ENCODE measurements around the gene KIR3DL1. TPM values are rescaled to one million over a fixed set of nuclear protein-coding genes. Genes with fewer than 3 reads are reported as not detected.
"Not testable (repeated sequence)": the region's sequence is repeated elsewhere in the genome, so short reads cannot be mapped to it uniquely, and the experiment has no call there.

Gene KIR3DL1
- total RNA-seq, 2 experiments from 2014 or later, result not detected

DNA sequence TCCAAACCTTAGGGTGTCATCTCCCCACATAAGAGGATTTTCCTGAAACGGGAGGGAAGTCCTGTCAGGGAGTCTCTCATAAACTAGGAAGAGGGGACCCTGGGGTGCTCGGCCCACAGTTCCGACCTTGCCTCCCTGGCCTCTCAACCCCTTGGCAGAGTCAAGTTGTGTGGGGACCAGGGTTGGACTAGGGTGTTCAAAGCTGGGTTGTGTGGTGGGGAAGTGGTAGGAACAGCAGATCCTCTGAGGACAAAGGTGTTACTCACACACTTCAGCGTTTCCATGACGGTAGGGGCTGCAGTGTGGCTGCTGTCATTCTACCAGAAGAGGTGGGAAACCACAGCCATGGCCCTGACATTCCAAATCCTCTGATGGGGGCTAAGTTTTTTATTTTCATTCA lies 18.9 kb downstream of the KIR3DL1 start:
- POLR2A ChIA-PET; DNase-seq; H3K27ac Mint-ChIP-seq; H3K4me3 Mint-ChIP-seq; H3K4me1 Mint-ChIP-seq; CTCF ChIA-PET; H3K27me3 Mint-ChIP-seq; H3K36me3 Mint-ChIP-seq (ENCODE audit: low read depth); H3K9me3 Mint-ChIP-seq: not testable (repeated sequence)

DNA sequence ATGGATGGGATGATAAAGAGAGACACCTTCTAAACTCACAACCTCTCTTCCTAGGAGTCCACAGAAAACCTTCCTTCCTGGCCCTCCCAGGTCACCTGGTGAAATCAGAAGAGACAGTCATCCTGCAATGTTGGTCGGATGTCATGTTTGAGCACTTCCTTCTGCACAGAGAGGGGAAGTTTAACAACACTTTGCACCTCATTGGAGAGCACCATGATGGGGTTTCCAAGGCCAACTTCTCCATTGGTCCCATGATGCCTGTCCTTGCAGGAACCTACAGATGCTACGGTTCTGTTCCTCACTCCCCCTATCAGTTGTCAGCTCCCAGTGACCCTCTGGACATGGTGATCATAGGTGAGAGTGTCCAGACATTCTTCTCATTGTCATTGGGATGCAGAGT lies 21.3 kb downstream of the KIR3DL1 start:
- H3K27ac Mint-ChIP-seq; H3K4me3 Mint-ChIP-seq; H3K36me3 Mint-ChIP-seq (ENCODE audit: low read depth); H3K27me3 Mint-ChIP-seq; DNase-seq; CTCF ChIA-PET; H3K9me3 Mint-ChIP-seq; H3K4me1 Mint-ChIP-seq; POLR2A ChIA-PET: not testable (repeated sequence)

DNA sequence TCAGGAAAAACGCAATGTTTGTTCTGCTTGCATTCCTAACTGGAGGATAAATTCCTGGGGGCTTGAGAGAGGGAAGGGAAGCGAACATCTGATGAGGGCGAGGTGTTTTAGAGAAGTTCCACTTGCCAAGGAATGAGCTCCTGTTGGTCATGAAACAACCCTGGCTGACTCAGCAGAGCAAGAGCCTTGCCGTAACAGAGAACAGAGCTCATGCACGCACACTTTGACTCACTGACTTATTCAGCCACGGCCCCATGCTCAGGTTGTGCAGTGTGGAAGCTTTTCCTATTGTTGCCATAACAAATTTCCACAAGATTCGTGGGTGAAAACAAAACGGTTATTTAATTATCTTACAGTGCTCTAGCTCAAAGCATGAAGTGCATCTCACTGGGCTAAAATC lies 26.9 kb downstream of the KIR3DL1 start:
- H3K4me3 Mint-ChIP-seq; H3K27me3 Mint-ChIP-seq; CTCF ChIA-PET; H3K4me1 Mint-ChIP-seq; DNase-seq; H3K36me3 Mint-ChIP-seq (ENCODE audit: low read depth); H3K27ac Mint-ChIP-seq; H3K9me3 Mint-ChIP-seq; POLR2A ChIA-PET: not testable (repeated sequence)

DNA sequence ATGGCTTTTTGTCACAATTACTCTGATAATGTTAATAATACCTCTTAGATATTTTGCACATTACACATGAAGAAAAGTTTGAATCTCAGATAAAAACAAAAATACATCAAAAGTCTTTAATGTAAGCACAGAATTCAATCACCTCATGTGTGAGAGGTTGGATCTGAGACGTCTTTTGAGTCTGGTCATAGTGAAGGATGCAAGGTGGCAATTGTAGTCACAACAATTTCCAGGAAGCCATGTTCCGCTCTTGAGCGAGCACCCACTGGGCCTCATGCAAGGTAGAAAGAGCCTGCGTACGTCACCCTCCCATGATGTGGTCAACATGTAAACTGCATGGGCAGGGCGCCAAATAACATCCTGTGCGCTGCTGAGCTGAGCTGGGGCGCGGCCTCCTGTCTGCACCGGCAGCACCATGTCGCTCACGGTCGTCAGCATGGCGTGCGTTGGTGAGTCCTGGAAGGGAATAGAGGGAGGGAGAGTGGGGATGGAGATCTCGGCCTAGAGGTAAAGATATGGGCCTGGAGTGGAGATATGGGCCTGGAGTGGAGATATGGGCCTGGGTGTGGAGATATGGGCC lies 33.9 kb downstream of the KIR3DL1 start, which contains the start of gene KIR3DL2:
KIR3DL2 (plus strand) TSS at position 383 of the 580 bp plus-strand sequence; CDS start at position 416, 33 bp downstream.
- POLR2A ChIA-PET; H3K36me3 Mint-ChIP-seq (ENCODE audit: low read depth); H3K4me3 Mint-ChIP-seq; DNase-seq; H3K27me3 Mint-ChIP-seq; H3K9me3 Mint-ChIP-seq; H3K4me1 Mint-ChIP-seq; CTCF ChIA-PET: not testable (repeated sequence)
- peak within 1 kb of the TSS; percentile 55 for H3K27ac Mint-ChIP-seq

DNA sequence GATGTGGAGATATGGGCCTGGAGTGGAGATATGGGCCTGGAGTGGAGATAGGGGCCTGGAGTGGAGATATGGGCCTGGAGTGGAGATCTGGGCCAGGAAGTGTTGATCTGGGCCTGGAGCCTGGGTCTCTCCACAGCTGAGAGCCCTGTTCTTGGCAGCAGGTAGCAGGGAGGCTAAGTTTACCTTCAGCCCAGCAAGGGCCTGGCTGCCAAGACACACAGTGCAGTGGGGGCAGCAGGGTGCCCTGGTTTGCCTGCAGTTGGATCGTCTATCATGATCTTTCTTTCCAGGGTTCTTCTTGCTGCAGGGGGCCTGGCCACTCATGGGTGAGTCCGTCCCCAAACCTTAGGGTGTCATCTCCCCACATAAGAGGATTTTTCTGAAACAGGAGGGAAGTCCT lies 34.7 kb downstream of the KIR3DL1 start:
- Mint-ChIP-seq H3K27me3 (no peaks in the 10 kb centered on the region), H3K27ac (no peak overlapping the region), H3K9me3 (no peaks in the 10 kb centered on the region), H3K36me3 (ENCODE audit: low read depth) (no peaks in the 10 kb centered on the region), H3K4me1 (no peaks in the 10 kb centered on the region), H3K4me3 (no peak overlapping the region)
- CTCF ChIA-PET, result no interaction called here
- no peak for DNase-seq
- POLR2A ChIA-PET, result no interaction called here

DNA sequence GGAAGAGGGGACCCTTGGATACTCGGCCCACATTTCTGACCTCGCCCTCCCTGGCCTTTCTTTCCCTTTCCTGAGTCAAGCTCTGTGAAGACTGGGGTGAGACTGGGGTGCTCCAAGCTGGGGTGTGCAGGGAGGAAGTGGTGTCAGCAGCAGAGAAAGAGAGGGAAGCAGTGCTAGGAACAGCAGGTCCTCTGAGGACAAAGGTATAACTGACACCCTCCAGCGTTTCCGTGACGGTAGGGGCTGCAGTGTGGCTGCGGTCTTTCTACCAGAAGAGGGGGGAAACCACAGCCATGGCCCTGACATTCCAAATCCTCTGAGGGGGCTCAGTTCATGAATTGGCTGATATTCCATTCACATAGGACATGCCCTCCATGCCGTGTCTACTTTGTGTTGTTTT lies 35.1 kb downstream of the KIR3DL1 start:
- CTCF ChIA-PET, result no interaction called here
- H3K4me1 Mint-ChIP-seq, result no peaks in the 10 kb centered on the region
- no peaks in the 10 kb centered on the region for H3K27me3 Mint-ChIP-seq
- H3K9me3 Mint-ChIP-seq, result no peaks in the 10 kb centered on the region
- POLR2A ChIA-PET, result no interaction called here
- H3K4me3 Mint-ChIP-seq, result no peak overlapping the region
- no peak for DNase-seq
- H3K27ac Mint-ChIP-seq, result no peak overlapping the region
- H3K36me3 Mint-ChIP-seq (ENCODE audit: low read depth), result no peaks in the 10 kb centered on the region

DNA sequence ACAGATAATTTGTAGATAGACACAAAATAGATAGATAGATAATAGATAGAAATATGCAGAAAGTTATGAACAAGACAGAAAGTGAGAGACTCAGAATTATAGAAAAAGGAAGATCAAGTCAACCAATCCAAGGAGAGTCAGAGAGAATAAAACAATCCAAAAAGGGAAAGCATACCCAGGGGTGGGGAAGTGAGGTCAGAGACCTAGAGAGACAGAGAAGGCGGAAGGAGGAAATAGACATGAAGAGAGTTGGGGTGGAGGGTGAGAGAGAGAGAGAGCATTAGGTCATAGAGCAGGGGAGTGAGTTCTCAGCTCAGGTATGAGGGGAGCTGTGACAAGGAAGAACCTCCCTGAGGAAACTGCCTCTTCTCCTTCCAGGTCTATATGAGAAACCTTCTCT lies 39.0 kb downstream of the KIR3DL1 start:
- CTCF ChIA-PET; H3K9me3 Mint-ChIP-seq; POLR2A ChIA-PET; H3K36me3 Mint-ChIP-seq (ENCODE audit: low read depth); H3K27ac Mint-ChIP-seq; H3K4me3 Mint-ChIP-seq; H3K27me3 Mint-ChIP-seq; DNase-seq; H3K4me1 Mint-ChIP-seq: not testable (repeated sequence)

DNA sequence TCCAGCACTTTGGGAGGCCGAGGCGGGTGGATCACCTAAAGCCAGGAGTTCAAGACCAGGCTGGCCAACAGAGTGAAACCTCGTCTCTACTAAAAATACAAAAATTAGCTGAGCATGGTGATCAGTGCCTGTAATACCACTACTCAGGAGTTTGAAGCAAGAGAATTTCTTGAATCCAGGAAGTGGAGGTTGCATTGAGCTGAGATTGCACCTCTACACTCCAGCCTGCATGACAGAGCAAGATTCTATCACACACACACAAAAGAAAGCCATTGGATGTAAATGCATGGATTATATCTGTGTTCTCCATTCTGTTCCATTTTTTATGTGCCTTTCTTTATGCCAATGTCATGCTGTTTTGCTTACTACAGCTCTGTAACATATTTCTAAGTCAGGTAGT lies 42.2 kb downstream of the KIR3DL1 start:
- H3K27ac Mint-ChIP-seq; H3K27me3 Mint-ChIP-seq; DNase-seq; H3K4me3 Mint-ChIP-seq; H3K9me3 Mint-ChIP-seq; POLR2A ChIA-PET; CTCF ChIA-PET; H3K36me3 Mint-ChIP-seq (ENCODE audit: low read depth); H3K4me1 Mint-ChIP-seq: not testable (repeated sequence)

DNA sequence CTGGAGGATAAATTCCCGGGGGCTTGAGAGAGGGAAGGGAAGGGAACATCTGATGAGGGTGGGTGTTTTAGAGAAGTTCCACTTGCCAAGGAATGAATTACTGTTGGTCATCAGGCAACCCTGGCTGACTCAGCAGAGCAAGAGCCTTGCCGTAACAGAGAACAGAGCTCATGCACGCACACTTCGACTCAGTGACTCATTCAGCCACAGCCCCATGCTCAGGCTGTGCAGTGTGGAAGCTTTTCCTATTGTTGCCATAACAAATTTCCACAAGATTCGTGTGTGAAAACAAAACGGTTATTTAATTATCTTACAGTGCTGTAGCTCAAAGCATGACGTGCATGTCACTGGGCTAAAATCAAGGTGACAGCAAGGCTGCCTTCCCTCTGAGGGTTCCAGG lies 43.2 kb downstream of the KIR3DL1 start:
- CTCF ChIA-PET, result not testable (repeated sequence)

DNA sequence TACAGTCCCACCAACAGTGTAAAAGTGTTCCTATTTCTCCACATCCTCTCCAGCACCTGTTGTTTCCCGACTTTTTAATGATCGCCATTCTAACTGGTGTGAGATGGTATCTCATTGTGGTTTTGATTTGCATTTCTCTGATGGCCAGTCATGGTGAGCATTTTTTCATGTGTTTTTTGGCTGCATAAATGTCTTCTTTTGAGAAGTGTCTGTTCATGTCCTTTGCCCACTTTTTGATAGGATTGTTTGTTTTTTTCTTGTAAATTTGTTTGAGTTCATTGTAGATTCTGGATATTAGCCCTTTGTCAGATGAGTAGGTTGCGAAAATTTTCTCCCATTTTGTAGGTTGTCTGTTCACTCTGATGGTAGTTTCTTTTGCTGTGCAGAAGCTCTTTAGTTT lies 47.2 kb downstream of the KIR3DL1 start:
- POLR2A ChIA-PET, H3K9me3 Mint-ChIP-seq: not testable (repeated sequence)

More for the DNA sequence above, 43.2 kb downstream of the KIR3DL1 start:
- H3K36me3 Mint-ChIP-seq (ENCODE audit: low read depth); H3K4me3 Mint-ChIP-seq; POLR2A ChIA-PET; DNase-seq; H3K9me3 Mint-ChIP-seq; H3K27ac Mint-ChIP-seq; H3K4me1 Mint-ChIP-seq; H3K27me3 Mint-ChIP-seq: not testable (repeated sequence)

DNA sequence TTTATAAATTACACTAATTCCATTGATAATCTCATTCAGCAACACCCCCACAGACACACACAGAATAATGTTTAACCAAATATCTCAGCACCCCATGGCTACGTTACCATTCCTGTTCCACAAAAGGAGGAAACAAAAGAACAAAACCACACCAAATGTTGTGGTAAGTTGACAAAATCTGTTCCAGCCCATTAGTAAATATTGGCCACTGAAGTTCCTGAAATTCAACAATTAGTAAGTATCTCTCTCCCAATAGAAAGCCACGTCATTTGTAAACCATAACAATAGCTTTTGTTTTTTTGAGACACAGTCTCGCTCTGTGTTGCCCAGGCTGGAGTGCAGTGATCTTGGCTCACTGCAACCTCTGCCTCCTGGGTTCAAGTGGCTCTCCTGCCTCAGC lies 55.4 kb downstream of the KIR3DL1 start:
- H3K9me3 Mint-ChIP-seq, result no peaks in the 10 kb centered on the region
- H3K36me3 Mint-ChIP-seq (ENCODE audit: low read depth), result no peaks in the 10 kb centered on the region
- H3K4me1 Mint-ChIP-seq, result peaks cover 6% of the 10 kb centered on the region
- H3K27me3 Mint-ChIP-seq, result peaks cover 15% of the 10 kb centered on the region
- ChIA-PET CTCF (interaction anchor here (2.1 kb wide), 1 partner anchor 10 kb away, joined by 8 read pairs; no protein-coding TSS in a partner anchor), POLR2A (no interaction called here)
- H3K27ac Mint-ChIP-seq, result no peak overlapping the region
- DNase-seq, result no peak
- no peak overlapping the region for H3K4me3 Mint-ChIP-seq

More for the DNA sequence above, 47.2 kb downstream of the KIR3DL1 start:
- H3K4me3 Mint-ChIP-seq; H3K27me3 Mint-ChIP-seq; H3K27ac Mint-ChIP-seq; H3K4me1 Mint-ChIP-seq; DNase-seq; H3K36me3 Mint-ChIP-seq (ENCODE audit: low read depth); CTCF ChIA-PET: not testable (repeated sequence)

DNA sequence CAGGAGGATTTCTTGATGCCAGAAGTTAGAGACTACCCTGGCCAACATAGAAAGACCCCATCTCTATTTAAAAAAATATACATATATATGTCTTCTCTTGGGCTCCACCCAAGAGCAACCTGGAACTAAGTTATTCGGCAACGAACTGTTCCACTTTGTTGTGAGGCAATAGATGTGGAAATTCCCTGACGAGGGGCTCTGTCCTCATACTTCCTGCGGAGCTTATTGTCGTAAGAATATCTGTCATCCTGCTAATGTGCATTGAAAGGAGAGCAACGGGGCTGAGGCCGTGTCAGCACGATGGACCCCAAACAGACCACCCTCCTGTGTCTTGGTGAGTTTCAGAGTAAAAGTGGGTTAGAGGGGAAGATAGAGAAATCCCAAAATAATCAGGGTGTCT lies 57.7 kb downstream of the KIR3DL1 start, which contains the start of gene FCAR:
FCAR (plus strand) TSS at position 246 of the 400 bp plus-strand sequence; CDS start at position 301, 55 bp downstream.
- H3K9me3 Mint-ChIP-seq, result no peaks in the 10 kb centered on the region
- H3K4me1 Mint-ChIP-seq, result peaks cover 6% of the 10 kb centered on the region
- H3K27me3 Mint-ChIP-seq, result peaks cover 25% of the 10 kb centered on the region
- H3K36me3 Mint-ChIP-seq (ENCODE audit: low read depth), result no peaks in the 10 kb centered on the region
- ChIA-PET CTCF (no interaction called here), POLR2A (no interaction called here)
- no peak within 1 kb of the TSS for H3K27ac Mint-ChIP-seq
- no peak for DNase-seq
- no peak within 1 kb of the TSS for H3K4me3 Mint-ChIP-seq

DNA sequence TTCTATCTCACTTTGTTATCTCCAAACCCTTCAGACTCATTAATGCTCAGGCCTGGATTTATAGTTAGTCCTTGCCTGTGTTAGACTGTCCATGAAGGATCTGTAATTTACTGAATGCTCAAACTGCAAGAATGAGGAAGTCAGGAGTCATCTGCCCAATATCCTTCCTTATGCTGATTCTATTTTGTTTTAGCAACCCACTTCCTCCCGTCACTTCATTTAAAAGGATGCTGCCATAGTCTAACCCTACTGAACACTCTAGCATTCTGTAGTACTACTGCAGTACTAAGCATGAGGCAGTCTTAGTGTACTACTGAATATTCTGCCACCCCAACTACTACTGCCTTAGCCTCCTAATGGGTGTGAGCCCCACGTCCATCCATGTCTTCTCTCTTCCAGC lies 59.2 kb downstream of the KIR3DL1 start:
- Mint-ChIP-seq H3K9me3 (no peaks in the 10 kb centered on the region), H3K4me3 (no peak overlapping the region), H3K36me3 (ENCODE audit: low read depth) (no peaks in the 10 kb centered on the region), H3K4me1 (peaks cover 6% of the 10 kb centered on the region), H3K27ac (no peak overlapping the region), H3K27me3 (peaks cover 29% of the 10 kb centered on the region)
- no peak for DNase-seq
- CTCF ChIA-PET, result interaction anchor here (0.7 kb wide), 1 partner anchor 570 kb away, joined by 4 read pairs; no protein-coding TSS in a partner anchor
- POLR2A ChIA-PET, result no interaction called here

DNA sequence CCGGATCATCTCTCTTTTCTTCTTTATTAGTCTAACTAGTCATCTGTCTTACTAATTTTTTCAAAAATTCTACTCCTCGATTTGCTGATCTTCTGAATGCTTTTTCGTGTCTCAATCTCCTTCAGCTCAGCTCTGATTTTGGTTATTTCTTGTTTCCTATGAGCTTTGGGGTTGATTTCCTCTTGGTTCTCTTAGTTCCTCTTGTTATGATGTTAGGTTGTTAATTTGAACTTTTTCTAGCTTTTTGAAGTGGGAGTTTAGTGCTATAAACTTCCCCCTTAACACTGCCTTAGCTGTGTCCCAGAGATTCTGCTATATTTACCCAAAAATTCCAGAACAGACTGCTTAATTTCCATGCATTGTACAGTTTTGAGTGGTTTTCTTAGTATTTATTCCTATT lies 61.2 kb downstream of the KIR3DL1 start:
- Mint-ChIP-seq H3K9me3 (no peaks in the 10 kb centered on the region), H3K36me3 (ENCODE audit: low read depth) (no peaks in the 10 kb centered on the region), H3K27me3 (peaks cover 35% of the 10 kb centered on the region), H3K4me1 (peaks cover 10% of the 10 kb centered on the region), H3K4me3 (no peak overlapping the region), H3K27ac (no peak overlapping the region)
- no peak for DNase-seq
- ChIA-PET POLR2A (no interaction called here), CTCF (no interaction called here)

Measured in activated CD4-positive, alpha-beta T cell treated with anti-CD3 and anti-CD28 coated beads, Interleukin-2, amount 10 ng/mL, durations not matched to agents 7 days and 5 days (primary cell).